Osteoblast (primary cell): Measurements from ENCODE around the gene PLPP4. TPM values are rescaled to one million over a fixed set of nuclear protein-coding genes. Genes with fewer than 3 reads are reported as not detected.

Experiments used
- DNase-seq: peaks from one replicate; pipeline ENCODE4 v3.0.0; 2011; ENCODE audit warnings: low spot score, mixed read lengths; ENCODE audit not compliant: insufficient read length; ENCODE audit errors: missing footprints
- H2AFZ ChIP-seq: 2 replicates; pipeline ENCODE4 v1.6.0; 2011; ENCODE audit warnings: mild to moderate bottlenecking, low read length
- H3K27ac ChIP-seq: 2 replicates; pipeline ENCODE4 v1.5.1; 2011; ENCODE audit warnings: mild to moderate bottlenecking, low read depth, low read length, moderate library complexity
- H3K27me3 ChIP-seq: 2 replicates; pipeline ENCODE4 v1.6.0; 2012; ENCODE audit warnings: mild to moderate bottlenecking, control low read depth, inconsistent platforms, low read length, moderate library complexity; ENCODE audit not compliant: insufficient read depth
- H3K36me3 ChIP-seq: 2 replicates; pipeline ENCODE4 v1.5.1; 2011; ENCODE audit warnings: mild to moderate bottlenecking, low read length, control low read depth, moderate library complexity; ENCODE audit not compliant: insufficient read depth
- H3K4me1 ChIP-seq: 2 replicates; pipeline ENCODE4 v1.5.1; 2011; ENCODE audit warnings: mild to moderate bottlenecking, low read length, control low read depth, moderate library complexity; ENCODE audit not compliant: insufficient read depth
- H3K4me2 ChIP-seq: 2 replicates; pipeline ENCODE4 v1.6.0; 2011; ENCODE audit warnings: mild to moderate bottlenecking, low read length; ENCODE audit not compliant: insufficient read depth
- H3K4me3 ChIP-seq: fragments of 200-600 bp; sonication (generic); 3 replicates; pipeline ENCODE4 v1.5.1; 2012; ENCODE audit warnings: mild to moderate bottlenecking, low read length, inconsistent platforms; ENCODE audit not compliant: insufficient read depth
- H3K79me2 ChIP-seq: 2 replicates; pipeline ENCODE4 v1.6.0; 2012; ENCODE audit warnings: mild to moderate bottlenecking, low read length, control low read depth, inconsistent platforms; ENCODE audit not compliant: insufficient read depth
- H3K9me3 ChIP-seq: 2 replicates; pipeline ENCODE4 v1.5.1; 2011; ENCODE audit warnings: low read depth, low read length, control low read depth
- H4K20me1 ChIP-seq: 2 replicates; pipeline ENCODE4 v1.6.0; 2012; ENCODE audit warnings: mild to moderate bottlenecking, low read length, control low read depth; ENCODE audit not compliant: insufficient read depth
- total RNA-seq: library from RNA; depleted of rRNA; stranded (reverse); fragments of >200 nt; gene quantifications from 2 replicates; pipeline ENCODE4 v1.2.3, GENCODE V29; 2012
- TF ChIP-seq, protein P1 (sequence below): IDR thresholded peaks from 2 replicates; pipeline ENCODE4 v1.5.1; 2011; ENCODE audit warnings: mild to moderate bottlenecking, low read depth, low read length, moderate library complexity; ENCODE audit errors: extremely low read depth

Gene PLPP4
- total RNA-seq, 1 donor = 8.0 TPM

GRCh38 chr10:120424198-120424464 is 32.9 kb upstream of the PLPP4 start:
- no peaks in the 10 kb centered on the region for H3K79me2 ChIP-seq
- H3K27me3 ChIP-seq = no peaks in the 10 kb centered on the region
- peak; percentile 73 for DNase-seq
- H3K4me3 ChIP-seq = peak overlapping the region; percentile 47
- H3K9me3 ChIP-seq = no peaks in the 10 kb centered on the region
- peaks cover 36% of the 10 kb centered on the region for H3K4me1 ChIP-seq
- TF ChIP-seq, protein P1, sequence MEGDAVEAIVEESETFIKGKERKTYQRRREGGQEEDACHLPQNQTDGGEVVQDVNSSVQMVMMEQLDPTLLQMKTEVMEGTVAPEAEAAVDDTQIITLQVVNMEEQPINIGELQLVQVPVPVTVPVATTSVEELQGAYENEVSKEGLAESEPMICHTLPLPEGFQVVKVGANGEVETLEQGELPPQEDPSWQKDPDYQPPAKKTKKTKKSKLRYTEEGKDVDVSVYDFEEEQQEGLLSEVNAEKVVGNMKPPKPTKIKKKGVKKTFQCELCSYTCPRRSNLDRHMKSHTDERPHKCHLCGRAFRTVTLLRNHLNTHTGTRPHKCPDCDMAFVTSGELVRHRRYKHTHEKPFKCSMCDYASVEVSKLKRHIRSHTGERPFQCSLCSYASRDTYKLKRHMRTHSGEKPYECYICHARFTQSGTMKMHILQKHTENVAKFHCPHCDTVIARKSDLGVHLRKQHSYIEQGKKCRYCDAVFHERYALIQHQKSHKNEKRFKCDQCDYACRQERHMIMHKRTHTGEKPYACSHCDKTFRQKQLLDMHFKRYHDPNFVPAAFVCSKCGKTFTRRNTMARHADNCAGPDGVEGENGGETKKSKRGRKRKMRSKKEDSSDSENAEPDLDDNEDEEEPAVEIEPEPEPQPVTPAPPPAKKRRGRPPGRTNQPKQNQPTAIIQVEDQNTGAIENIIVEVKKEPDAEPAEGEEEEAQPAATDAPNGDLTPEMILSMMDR = no peak
- H2AFZ ChIP-seq = no peak overlapping the region
- H3K36me3 ChIP-seq = no peaks in the 10 kb centered on the region
- peak overlapping the region; percentile 79 for H3K27ac ChIP-seq
- H4K20me1 ChIP-seq = no peaks in the 10 kb centered on the region
- peak overlapping the region; percentile 73 for H3K4me2 ChIP-seq

GRCh38 chr10:120426306-120426705 is 30.7 kb upstream of the PLPP4 start:
- Histone ChIP-seq H3K4me2 (no peak overlapping the region), H3K4me1 (peaks cover 30% of the 10 kb centered on the region), H3K9me3 (no peaks in the 10 kb centered on the region), H4K20me1 (no peaks in the 10 kb centered on the region), H3K36me3 (no peaks in the 10 kb centered on the region), H2AFZ (peak overlapping the region; percentile 76), H3K79me2 (no peaks in the 10 kb centered on the region), H3K27ac (peak overlapping the region; percentile 12), H3K4me3 (no peak overlapping the region), H3K27me3 (no peaks in the 10 kb centered on the region)
- TF ChIP-seq, protein P1 = no peak
- DNase-seq = no peak

DNA sequence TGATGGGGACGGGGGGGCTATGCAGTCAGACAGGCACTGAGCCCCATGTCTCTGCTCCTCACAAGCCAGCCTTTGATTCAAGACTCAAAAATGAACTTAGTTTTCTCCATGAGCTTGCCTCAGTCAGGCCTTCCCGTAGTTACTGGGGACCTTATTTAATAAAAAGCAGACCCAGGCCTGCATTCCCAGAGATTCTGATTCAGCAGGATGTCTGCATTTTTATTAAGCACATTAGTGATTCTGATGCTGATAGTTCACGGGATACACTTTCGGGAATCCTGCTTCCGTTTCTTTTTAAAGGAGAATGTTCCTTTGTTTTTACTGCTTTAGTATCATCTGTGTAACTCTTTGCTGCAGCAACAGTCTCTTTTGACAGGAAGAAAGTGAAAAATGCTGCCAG is 28.3 kb upstream of the PLPP4 start:
- peaks cover 7% of the 10 kb centered on the region for H3K27me3 ChIP-seq
- peaks cover 12% of the 10 kb centered on the region for H3K4me1 ChIP-seq
- H2AFZ ChIP-seq = no peak overlapping the region
- H4K20me1 ChIP-seq = no peaks in the 10 kb centered on the region
- TF ChIP-seq, protein P1 = no peak
- DNase-seq = no peak
- H3K4me2 ChIP-seq = no peak overlapping the region
- no peaks in the 10 kb centered on the region for H3K9me3 ChIP-seq
- H3K4me3 ChIP-seq = no peak overlapping the region
- H3K79me2 ChIP-seq = no peaks in the 10 kb centered on the region
- no peak overlapping the region for H3K27ac ChIP-seq
- H3K36me3 ChIP-seq = no peaks in the 10 kb centered on the region

- H3K27ac ChIP-seq = no peak overlapping the region
- no peaks in the 10 kb centered on the region for H3K36me3 ChIP-seq
- TF ChIP-seq, protein P1 = no peak
- no peaks in the 10 kb centered on the region for H3K9me3 ChIP-seq
- H2AFZ ChIP-seq = no peak overlapping the region
- no peaks in the 10 kb centered on the region for H4K20me1 ChIP-seq
- H3K27me3 ChIP-seq = peaks cover 7% of the 10 kb centered on the region
- H3K4me3 ChIP-seq = no peak overlapping the region
- no peaks in the 10 kb centered on the region for H3K79me2 ChIP-seq
- H3K4me1 ChIP-seq = peaks cover 5% of the 10 kb centered on the region
- DNase-seq = no peak
- no peak overlapping the region for H3K4me2 ChIP-seq
Measured at GRCh38 chr10:120429395-120429794, 27.6 kb upstream of the PLPP4 start.
